ENCODE measurements around the gene UCP3.

Gene UCP3

DNA sequence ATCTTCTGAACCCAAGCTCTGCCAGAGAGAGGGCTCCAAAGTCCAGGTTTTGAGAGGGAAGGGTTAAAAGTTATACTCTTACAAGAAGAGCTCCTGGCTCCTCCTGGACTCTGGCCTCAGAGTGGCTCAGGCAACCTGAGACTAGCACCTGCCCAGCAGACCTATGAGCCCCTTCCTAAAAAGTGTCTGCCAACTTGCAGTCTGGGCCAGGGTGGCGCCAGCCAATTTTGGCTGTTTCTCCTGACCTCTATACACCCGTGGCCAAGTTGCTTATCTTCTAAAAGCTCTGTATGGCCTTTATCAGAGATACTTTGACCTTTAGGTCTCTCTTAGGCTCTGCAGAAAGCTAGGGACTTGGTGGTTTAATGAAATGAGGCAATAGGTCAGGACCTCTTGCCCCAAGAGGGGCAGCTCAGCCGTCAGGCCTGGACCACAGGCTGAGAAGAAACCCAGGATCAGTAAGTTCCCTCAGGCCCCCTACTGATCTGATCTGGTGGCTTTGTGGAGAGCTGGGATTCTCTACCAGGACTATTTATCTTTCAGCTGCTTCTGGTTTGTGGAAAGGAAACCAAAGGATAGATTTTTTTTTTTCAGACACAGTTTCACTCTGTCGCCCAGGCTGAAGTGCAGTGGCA, 10.3 kb upstream of the UCP3 start:
- no peaks in the 10 kb centered on the region for H3K79me2 ChIP-seq (ENCODE audit: insufficient read depth, low read length)
- H3K36me3 ChIP-seq (ENCODE audit: low read length), result no peaks in the 10 kb centered on the region
- no peaks in the 10 kb centered on the region for H3K9me2 ChIP-seq (replicated peaks; ENCODE audit: insufficient read depth, low read length)
- no peak overlapping the region for H3K4me3 ChIP-seq (ENCODE audit: insufficient read depth, low read length, poor library complexity, severe bottlenecking)
- H3K4me2 ChIP-seq (ENCODE audit: low read depth, low read length, poor library complexity, severe bottlenecking), result no peak overlapping the region
- no peak overlapping the region for H3K9ac ChIP-seq (ENCODE audit: low read length)
- H2AFZ ChIP-seq (ENCODE audit: low read depth, low read length, severe bottlenecking), result no peak overlapping the region
- H3K9me3 ChIP-seq (ENCODE audit: insufficient read depth, low read length), result no peaks in the 10 kb centered on the region
- TF ChIP-seq, protein P1, sequence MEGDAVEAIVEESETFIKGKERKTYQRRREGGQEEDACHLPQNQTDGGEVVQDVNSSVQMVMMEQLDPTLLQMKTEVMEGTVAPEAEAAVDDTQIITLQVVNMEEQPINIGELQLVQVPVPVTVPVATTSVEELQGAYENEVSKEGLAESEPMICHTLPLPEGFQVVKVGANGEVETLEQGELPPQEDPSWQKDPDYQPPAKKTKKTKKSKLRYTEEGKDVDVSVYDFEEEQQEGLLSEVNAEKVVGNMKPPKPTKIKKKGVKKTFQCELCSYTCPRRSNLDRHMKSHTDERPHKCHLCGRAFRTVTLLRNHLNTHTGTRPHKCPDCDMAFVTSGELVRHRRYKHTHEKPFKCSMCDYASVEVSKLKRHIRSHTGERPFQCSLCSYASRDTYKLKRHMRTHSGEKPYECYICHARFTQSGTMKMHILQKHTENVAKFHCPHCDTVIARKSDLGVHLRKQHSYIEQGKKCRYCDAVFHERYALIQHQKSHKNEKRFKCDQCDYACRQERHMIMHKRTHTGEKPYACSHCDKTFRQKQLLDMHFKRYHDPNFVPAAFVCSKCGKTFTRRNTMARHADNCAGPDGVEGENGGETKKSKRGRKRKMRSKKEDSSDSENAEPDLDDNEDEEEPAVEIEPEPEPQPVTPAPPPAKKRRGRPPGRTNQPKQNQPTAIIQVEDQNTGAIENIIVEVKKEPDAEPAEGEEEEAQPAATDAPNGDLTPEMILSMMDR (IDR thresholded peaks at IDR 0.05; ENCODE audit: insufficient read depth, low read length, poor library complexity, severe bottlenecking), result no peak
- no peak for TF ChIP-seq EZH2phosphoT487 (conservative IDR thresholded peaks at IDR 0.05; ENCODE audit: low read length)
- H3F3A ChIP-seq (ENCODE audit: insufficient read depth), result no peaks in the 10 kb centered on the region
- no peaks in the 10 kb centered on the region for H4K20me1 ChIP-seq (ENCODE audit: low read depth, low read length)
- H3K27me3 ChIP-seq (ENCODE audit: low read length), result no peaks in the 10 kb centered on the region
- no peak overlapping the region for H3K27ac ChIP-seq (ENCODE audit: low read depth, low read length)

DNA sequence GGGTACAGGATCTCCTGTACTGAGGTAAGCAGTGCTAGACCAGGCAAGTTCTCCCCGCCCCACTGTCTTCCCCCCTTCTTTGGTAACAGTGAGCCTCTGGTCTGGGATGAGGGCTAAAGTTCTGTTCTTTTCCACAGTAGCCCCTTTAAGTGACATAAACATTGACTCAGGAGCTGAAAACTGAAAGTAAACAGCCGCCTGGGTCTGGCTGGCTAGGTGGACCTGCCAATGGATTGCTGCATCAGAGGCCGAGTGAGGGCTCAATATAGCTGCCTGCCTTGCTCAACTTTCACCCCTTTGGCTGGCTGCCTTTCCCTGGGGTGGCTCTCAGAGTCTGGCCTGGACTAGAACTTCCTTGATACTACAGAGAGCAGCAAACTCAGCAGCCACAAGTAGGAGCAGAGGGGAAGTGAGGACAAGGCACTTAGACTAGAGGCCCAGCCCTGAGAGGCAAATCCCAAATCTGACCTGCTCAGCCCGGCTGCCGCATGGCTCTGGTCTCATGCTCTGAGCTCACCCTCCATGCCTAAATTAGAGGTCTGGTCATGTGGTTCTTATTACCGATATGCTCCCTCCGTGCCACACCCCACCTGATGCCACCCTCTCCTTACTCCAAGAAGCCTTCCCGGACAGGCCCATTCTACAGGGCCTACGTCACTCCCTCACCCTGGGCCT, 9.6 kb upstream of the UCP3 start:
- no peaks in the 10 kb centered on the region for H3K36me3 ChIP-seq (ENCODE audit: low read length)
- H3K4me2 ChIP-seq (ENCODE audit: low read depth, low read length, poor library complexity, severe bottlenecking), result no peak overlapping the region
- no peaks in the 10 kb centered on the region for H3K27me3 ChIP-seq (ENCODE audit: low read length)
- H3K9me2 ChIP-seq (replicated peaks; ENCODE audit: insufficient read depth, low read length), result no peaks in the 10 kb centered on the region
- no peaks in the 10 kb centered on the region for H3F3A ChIP-seq (ENCODE audit: insufficient read depth)
- no peaks in the 10 kb centered on the region for H3K9me3 ChIP-seq (ENCODE audit: insufficient read depth, low read length)
- H3K9ac ChIP-seq (ENCODE audit: low read length), result no peak overlapping the region
- H2AFZ ChIP-seq (ENCODE audit: low read depth, low read length, severe bottlenecking), result no peak overlapping the region
- H3K79me2 ChIP-seq (ENCODE audit: insufficient read depth, low read length), result no peaks in the 10 kb centered on the region
- H3K4me3 ChIP-seq (ENCODE audit: insufficient read depth, low read length, poor library complexity, severe bottlenecking), result no peak overlapping the region
- H4K20me1 ChIP-seq (ENCODE audit: low read depth, low read length), result no peaks in the 10 kb centered on the region
- no peak overlapping the region for H3K27ac ChIP-seq (ENCODE audit: low read depth, low read length)
- TF ChIP-seq, protein P1 (IDR thresholded peaks at IDR 0.05; ENCODE audit: insufficient read depth, low read length, poor library complexity, severe bottlenecking), result no peak
- TF ChIP-seq EZH2phosphoT487 (conservative IDR thresholded peaks at IDR 0.05; ENCODE audit: low read length), result no peak

DNA sequence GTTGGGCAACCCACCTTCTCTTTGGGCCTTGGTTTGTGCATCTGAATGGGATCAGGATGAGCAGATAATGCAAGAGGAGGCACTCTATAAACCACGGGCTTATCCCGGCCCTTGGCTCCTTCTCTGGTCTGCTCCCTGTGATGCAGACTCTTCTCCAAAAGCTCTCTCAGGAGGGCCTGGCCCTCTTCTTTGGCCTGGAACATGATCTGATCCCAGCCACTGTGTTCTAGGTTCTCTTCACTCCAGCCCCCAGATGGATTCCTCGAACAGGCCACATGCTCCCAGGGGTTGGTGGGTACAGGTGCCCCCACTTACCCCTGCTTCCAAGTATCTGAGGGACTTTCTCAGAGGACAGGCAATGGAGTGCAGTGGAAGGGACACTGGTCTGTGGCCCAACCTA, 8.7 kb upstream of the UCP3 start:
- no peaks in the 10 kb centered on the region for H3K9me3 ChIP-seq (ENCODE audit: insufficient read depth, low read length)
- no peaks in the 10 kb centered on the region for H3K27me3 ChIP-seq (ENCODE audit: low read length)
- TF ChIP-seq EZH2phosphoT487 (conservative IDR thresholded peaks at IDR 0.05; ENCODE audit: low read length), result no peak
- TF ChIP-seq, protein P1 (IDR thresholded peaks at IDR 0.05; ENCODE audit: insufficient read depth, low read length, poor library complexity, severe bottlenecking), result no peak
- H3K79me2 ChIP-seq (ENCODE audit: insufficient read depth, low read length), result no peaks in the 10 kb centered on the region
- H3K27ac ChIP-seq (ENCODE audit: low read depth, low read length), result no peak overlapping the region
- H2AFZ ChIP-seq (ENCODE audit: low read depth, low read length, severe bottlenecking), result no peak overlapping the region
- no peak overlapping the region for H3K4me3 ChIP-seq (ENCODE audit: insufficient read depth, low read length, poor library complexity, severe bottlenecking)
- H3K36me3 ChIP-seq (ENCODE audit: low read length), result no peaks in the 10 kb centered on the region
- no peaks in the 10 kb centered on the region for H3K9me2 ChIP-seq (replicated peaks; ENCODE audit: insufficient read depth, low read length)
- no peaks in the 10 kb centered on the region for H4K20me1 ChIP-seq (ENCODE audit: low read depth, low read length)
- no peaks in the 10 kb centered on the region for H3F3A ChIP-seq (ENCODE audit: insufficient read depth)
- no peak overlapping the region for H3K9ac ChIP-seq (ENCODE audit: low read length)
- no peak overlapping the region for H3K4me2 ChIP-seq (ENCODE audit: low read depth, low read length, poor library complexity, severe bottlenecking)

All from SU-DHL-6 (cell line).